K562 (cell line): ENCODE measurements around the gene MARK4.

Source experiments
- CGGBP1 ChIP-seq: fragments of 250-450 bp; sonication (Bioruptor Pico); IDR thresholded peaks from 2 replicates; pipeline ENCODE4 v1.9.0; 2021; ENCODE audit warnings: mild to moderate bottlenecking
- CTCF ChIP-seq, 3 experiments: IDR thresholded peaks in 2 of 3; conservative IDR thresholded peaks in 1 of 3; 2 replicates each; pipeline ENCODE4 v1.5.1; 2011 to 2012; ENCODE audit warnings: low read length in 3 of 3, mild to moderate bottlenecking in 3 of 3, control low read depth in 2 of 3, improper control_type of control experiment in 1 of 3, inconsistent platforms in 1 of 3, low read depth in 1 of 3, mixed read lengths in 1 of 3, moderate library complexity in 1 of 3; ENCODE audit not compliant: insufficient read depth in 2 of 3
- MEF2A ChIP-seq: IDR thresholded peaks from 2 replicates; pipeline ENCODE4 v1.6.1; 2011; ENCODE audit warnings: low read depth, mild to moderate bottlenecking, low read length, moderate library complexity; ENCODE audit not compliant: control insufficient read depth
- REST ChIP-seq, 2 experiments: fragments of 450-650 bp; formaldehyde crosslinking in 1 of 2; IDR thresholded peaks; 2 replicates each; pipeline versions ENCODE4 v1.4.0 to v1.6.1; 2014 to 2020; ENCODE audit warnings: mild to moderate bottlenecking in 2 of 2, borderline replicate concordance in 1 of 2, low read depth in 1 of 2
- TOE1 ChIP-seq, 2 experiments: fragments of 450-650 bp in 1 of 2; sonication (generic) in 1 of 2; formaldehyde crosslinking in 1 of 2; IDR thresholded peaks; 2 replicates each; pipeline versions ENCODE4 v1.7.1 to v1.8.0; 2016 to 2022; ENCODE audit warnings: borderline replicate concordance in 2 of 2, mild to moderate bottlenecking in 2 of 2, antibody characterized with exemption in 1 of 2, inconsistent platforms in 1 of 2, low read depth in 1 of 2, missing genetic modification reagents in 1 of 2, moderate library complexity in 1 of 2

- TF ChIP-seq CGGBP1 (CRISPR knock-in tag), result no peak
- TF ChIP-seq CTCF (IDR thresholded peaks at IDR 0.05 in 2 of 3, conservative IDR thresholded peaks at IDR 0.05 in 1 of 3; ENCODE audit: insufficient read depth in 2 of 3, low read depth in 1 of 3, low read length in 3 of 3), result no peak
- no peak for TF ChIP-seq TOE1 (IDR thresholded peaks at IDR 0.05; ENCODE audit: borderline replicate concordance)
- TF ChIP-seq TOE1 (CRISPR knock-in tag; IDR thresholded peaks at IDR 0.05; ENCODE audit: borderline replicate concordance, low read depth), result no peak
- TF ChIP-seq REST (IDR thresholded peaks at IDR 0.05; ENCODE audit: borderline replicate concordance), result no peak
- TF ChIP-seq REST (CRISPR knock-in tag; IDR thresholded peaks at IDR 0.05; ENCODE audit: low read depth), result no peak
- no peak for TF ChIP-seq MEF2A
Measured at GRCh38 chr19:45305007-45305406, 53.9 kb downstream of the MARK4 start.
